MM.1S (cell line): Measurements from ENCODE around the gene ZNF132.
A peak's percentile ranks its signal among the peaks of the same experiment; 100 is the strongest.
"Not testable (repeated sequence)": the region's sequence is repeated elsewhere in the genome, so short reads cannot be mapped to it uniquely, and the experiment has no call there.

ENCODE experiments used
- DNase-seq: peaks from one replicate; pipeline ENCODE4 v3.0.0-alpha.2; 2015
- H2AFZ ChIP-seq: fragments of 300-600 bp; sonication (generic); 2 replicates; pipeline ENCODE4 v1.6.0; 2016; ENCODE audit warnings: antibody characterized with exemption, low read length
- H3F3A ChIP-seq: fragments of 300-600 bp; sonication (generic); 2 replicates; pipeline ENCODE4 v1.6.1; 2016; ENCODE audit warnings: mild to moderate bottlenecking, antibody characterized with exemption, low read length, moderate library complexity, mixed read lengths; ENCODE audit not compliant: insufficient read depth
- H3K27ac ChIP-seq: fragments of 300-600 bp; sonication (generic); 2 replicates; pipeline ENCODE4 v1.5.1; 2016; ENCODE audit warnings: mild to moderate bottlenecking, low read length
- H3K27me3 ChIP-seq: fragments of 300-600 bp; sonication (generic); replicated peaks from 2 replicates; pipeline ENCODE4 v1.6.0; 2016; ENCODE audit warnings: low read length; ENCODE audit not compliant: insufficient read depth
- H3K36me3 ChIP-seq: fragments of 300-600 bp; sonication (generic); replicated peaks from 2 replicates; pipeline ENCODE4 v1.6.1; 2016; ENCODE audit warnings: mild to moderate bottlenecking, low read length, mixed read lengths; ENCODE audit not compliant: insufficient read depth
- H3K4me1 ChIP-seq: fragments of 300-600 bp; sonication (generic); 2 replicates; pipeline ENCODE4 v1.6.1; 2016; ENCODE audit warnings: low read length, mixed read lengths
- H3K4me2 ChIP-seq: fragments of 300-600 bp; sonication (generic); 2 replicates; pipeline ENCODE4 v1.6.0; 2016; ENCODE audit warnings: low read depth, low read length
- H3K4me3 ChIP-seq: fragments of 300-600 bp; sonication (generic); 2 replicates; pipeline ENCODE4 v1.5.1; 2016; ENCODE audit warnings: low read length, mixed read lengths
- H3K79me2 ChIP-seq: fragments of 300-600 bp; sonication (generic); 2 replicates; pipeline ENCODE4 v1.6.1; 2016; ENCODE audit warnings: mixed run types, low read length, mixed read lengths
- H3K9ac ChIP-seq: fragments of 300-600 bp; sonication (generic); 2 replicates; pipeline ENCODE4 v1.6.1; 2016; ENCODE audit warnings: low read length, mixed read lengths
- H3K9me2 ChIP-seq: fragments of 300-600 bp; sonication (generic); replicated peaks from 2 replicates; pipeline ENCODE4 v1.6.1; 2016; ENCODE audit warnings: mild to moderate bottlenecking, low read length, mixed read lengths; ENCODE audit not compliant: insufficient read depth
- H3K9me3 ChIP-seq: fragments of 300-600 bp; sonication (generic); replicated peaks from 2 replicates; pipeline ENCODE4 v1.6.1; 2016; ENCODE audit warnings: mild to moderate bottlenecking, low read length, mixed read lengths; ENCODE audit not compliant: insufficient read depth
- H4K20me1 ChIP-seq: fragments of 300-600 bp; sonication (generic); 2 replicates; pipeline ENCODE4 v1.6.1; 2016; ENCODE audit warnings: mild to moderate bottlenecking, low read length, moderate library complexity, mixed read lengths; ENCODE audit not compliant: insufficient read depth
- EZH2 ChIP-seq: fragments of 300-600 bp; sonication (generic); optimal IDR thresholded peaks from 2 replicates; pipeline ENCODE3; 2017; ENCODE audit warnings: low read depth, mild to moderate bottlenecking, antibody characterized with exemption, low read length, mixed read lengths
- EZH2phosphoT487 ChIP-seq: fragments of 300-600 bp; sonication (generic); IDR thresholded peaks from 2 replicates; pipeline ENCODE4 v1.6.1; 2018; ENCODE audit warnings: antibody characterized with exemption, low read length
- TF ChIP-seq, protein P1 (sequence below): fragments of 300-600 bp; sonication (generic); IDR thresholded peaks from 2 replicates; pipeline ENCODE4 v1.5.1; 2016; ENCODE audit warnings: antibody characterized with exemption, low read length, mixed read lengths

The ZNF132 gene

DNA sequence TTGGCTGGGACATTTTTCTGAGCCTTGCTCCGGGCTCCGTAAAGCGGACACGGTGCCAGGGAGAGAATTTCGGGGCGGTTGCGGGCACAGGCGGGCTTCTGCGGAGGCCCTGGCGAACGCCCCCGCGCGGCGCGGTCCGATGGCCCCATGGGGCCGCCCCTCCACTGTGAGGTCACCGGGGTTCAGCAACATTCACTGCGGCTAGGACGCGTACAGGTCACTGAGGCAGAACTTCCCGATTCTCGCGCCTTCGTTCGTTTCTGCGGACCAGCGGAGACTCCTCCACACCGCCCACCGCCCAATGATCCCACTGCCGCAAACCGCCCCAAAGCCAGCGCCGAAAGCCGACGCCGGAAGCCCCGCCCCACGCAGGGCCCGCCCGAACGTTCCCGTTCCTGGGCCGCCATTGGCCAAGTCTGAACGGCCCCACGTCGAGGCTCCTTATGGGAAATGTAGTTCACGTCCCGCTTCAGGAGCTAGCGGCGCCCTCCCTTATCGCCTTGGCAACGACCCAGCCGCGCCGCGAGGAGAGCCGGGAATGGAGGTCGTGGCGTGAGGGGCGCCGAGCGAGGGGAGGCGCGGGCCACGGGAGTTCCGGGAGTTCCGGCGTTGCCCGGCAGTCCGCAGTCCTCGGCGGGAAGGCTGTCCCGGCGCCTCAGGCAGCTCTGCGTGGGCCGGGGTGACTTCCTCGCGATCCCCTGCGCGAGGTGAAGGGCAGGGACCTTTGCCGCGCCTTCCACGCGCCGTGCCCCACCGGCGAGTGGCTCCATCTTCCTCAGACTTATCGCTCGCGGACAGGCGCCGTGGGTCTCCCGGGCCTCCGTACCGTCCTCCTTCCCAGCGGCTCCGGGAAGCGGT lies 31.6 kb downstream of the ZNF132 start, which contains the start of gene ZNF584:
TSS of gene ZNF584 (plus strand) at position 498 of the 858 bp plus-strand sequence. CDS start 499 bp downstream, outside the sequence.
- H3K79me2 ChIP-seq, result no peaks in the 10 kb centered on the region
- no peaks in the 10 kb centered on the region for H3F3A ChIP-seq

DNA sequence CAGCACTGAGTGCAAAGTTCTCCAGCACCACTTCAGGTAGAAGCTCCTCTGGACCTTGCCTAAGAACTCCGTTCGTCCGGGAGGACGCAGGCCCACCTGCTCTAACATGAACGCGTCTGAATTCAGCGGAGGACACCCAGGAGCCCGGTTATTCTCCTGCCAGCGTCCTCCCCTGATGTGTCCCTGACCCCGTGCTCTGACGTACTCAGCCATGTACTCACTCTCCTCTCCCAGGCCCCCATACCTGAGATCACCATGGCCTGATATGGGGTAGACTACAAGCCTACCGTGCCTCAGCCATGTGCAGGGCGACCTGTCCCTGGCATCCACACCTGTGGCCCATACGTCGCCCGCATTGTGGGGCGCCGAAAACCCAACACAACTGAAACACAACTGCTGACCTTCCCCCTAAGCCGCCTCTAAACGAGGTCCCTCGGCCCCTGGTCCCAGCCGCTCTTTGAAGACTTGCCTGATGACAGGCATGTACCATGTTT lies 32.2 kb downstream of the ZNF132 start:
- Histone ChIP-seq H4K20me1 (no peaks in the 10 kb centered on the region), H3K27ac (no peak overlapping the region), H2AFZ (peak overlapping the region; percentile 97), H3K4me2 (peak overlapping the region; percentile 97), H3F3A (no peaks in the 10 kb centered on the region), H3K79me2 (no peaks in the 10 kb centered on the region), H3K9me3 (no peaks in the 10 kb centered on the region), H3K36me3 (no peaks in the 10 kb centered on the region), H3K9me2 (no peaks in the 10 kb centered on the region), H3K4me3 (peak overlapping the region; percentile 95), H3K4me1 (0 out of 2 replicates have a peak, but pooled peaks cover 6% of the 10 kb centered on the region), H3K27me3 (no peaks in the 10 kb centered on the region), H3K9ac (peak overlapping the region; percentile 67)
- TF ChIP-seq, protein P1, sequence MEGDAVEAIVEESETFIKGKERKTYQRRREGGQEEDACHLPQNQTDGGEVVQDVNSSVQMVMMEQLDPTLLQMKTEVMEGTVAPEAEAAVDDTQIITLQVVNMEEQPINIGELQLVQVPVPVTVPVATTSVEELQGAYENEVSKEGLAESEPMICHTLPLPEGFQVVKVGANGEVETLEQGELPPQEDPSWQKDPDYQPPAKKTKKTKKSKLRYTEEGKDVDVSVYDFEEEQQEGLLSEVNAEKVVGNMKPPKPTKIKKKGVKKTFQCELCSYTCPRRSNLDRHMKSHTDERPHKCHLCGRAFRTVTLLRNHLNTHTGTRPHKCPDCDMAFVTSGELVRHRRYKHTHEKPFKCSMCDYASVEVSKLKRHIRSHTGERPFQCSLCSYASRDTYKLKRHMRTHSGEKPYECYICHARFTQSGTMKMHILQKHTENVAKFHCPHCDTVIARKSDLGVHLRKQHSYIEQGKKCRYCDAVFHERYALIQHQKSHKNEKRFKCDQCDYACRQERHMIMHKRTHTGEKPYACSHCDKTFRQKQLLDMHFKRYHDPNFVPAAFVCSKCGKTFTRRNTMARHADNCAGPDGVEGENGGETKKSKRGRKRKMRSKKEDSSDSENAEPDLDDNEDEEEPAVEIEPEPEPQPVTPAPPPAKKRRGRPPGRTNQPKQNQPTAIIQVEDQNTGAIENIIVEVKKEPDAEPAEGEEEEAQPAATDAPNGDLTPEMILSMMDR, result no peak
- TF ChIP-seq EZH2phosphoT487 (no peak), EZH2 (no peak)
- DNase-seq, result no peak

More for the DNA sequence above, 31.6 kb downstream of the ZNF132 start, which contains the start of gene ZNF584:
- peak; percentile 93 for DNase-seq
- H3K27ac ChIP-seq, result no peak within 1 kb of the TSS
- H3K9me2 ChIP-seq, result no peaks in the 10 kb centered on the region
- H3K4me3 ChIP-seq, result peak within 1 kb of the TSS; percentile 95
- H3K9ac ChIP-seq, result peak within 1 kb of the TSS; percentile 67
- H4K20me1 ChIP-seq, result no peaks in the 10 kb centered on the region
- H3K4me2 ChIP-seq, result peak within 1 kb of the TSS; percentile 97
- no peaks in the 10 kb centered on the region for H3K27me3 ChIP-seq
- TF ChIP-seq, protein P1, result peak; percentile 37
- no peak for TF ChIP-seq EZH2phosphoT487
- H3K4me1 ChIP-seq, result 0 out of 2 replicates have a peak, but pooled peaks cover 6% of the 10 kb centered on the region
- peak within 1 kb of the TSS; percentile 97 for H2AFZ ChIP-seq
- no peaks in the 10 kb centered on the region for H3K9me3 ChIP-seq
- H3K36me3 ChIP-seq, result no peaks in the 10 kb centered on the region

GRCh38 chr19:58406818-58407657 lies 32.9 kb downstream of the ZNF132 start:
- Histone ChIP-seq H3K4me2 (peak overlapping the region; percentile 97; the same call in 1 of the 2 replicates), H3K4me3 (no peak overlapping the region), H2AFZ (no peak overlapping the region), H3K9ac (no peak overlapping the region), H3K9me2 (no peaks in the 10 kb centered on the region), H3K9me3 (no peaks in the 10 kb centered on the region), H3K79me2 (no peaks in the 10 kb centered on the region), H3K27me3 (peaks cover 4% of the 10 kb centered on the region; the same call in 1 of the 2 replicates), H4K20me1 (no peaks in the 10 kb centered on the region), H3K27ac (no peak overlapping the region), H3F3A (no peaks in the 10 kb centered on the region), H3K4me1 (0 out of 2 replicates have a peak, but pooled peaks cover 6% of the 10 kb centered on the region), H3K36me3 (no peaks in the 10 kb centered on the region)
- TF ChIP-seq EZH2phosphoT487, result no peak
- no peak for TF ChIP-seq EZH2
- TF ChIP-seq, protein P1, result no peak
- no peak for DNase-seq

GRCh38 chr19:58403920-58404478 lies 36.0 kb downstream of the ZNF132 start:
- not testable (repeated sequence) for H3K79me2 ChIP-seq, H4K20me1 ChIP-seq, DNase-seq, H3K9ac ChIP-seq, H3K9me3 ChIP-seq, H3K4me2 ChIP-seq, H3K27ac ChIP-seq, H3K36me3 ChIP-seq, H3K27me3 ChIP-seq, H3K4me1 ChIP-seq, H3F3A ChIP-seq, H3K4me3 ChIP-seq, H2AFZ ChIP-seq, H3K9me2 ChIP-seq
